Peyer's patch (tissue), 4 donors: ENCODE data around the gene SCFD2.

Source experiments
- POLR2A ChIP-seq, 2 donors: fragments of 450-650 bp; IDR thresholded peaks; one replicate each; pipeline ENCODE4 v1.5.1; 2017; ENCODE audit warnings: antibody characterized with exemption in 2 of 2, mild to moderate bottlenecking in 2 of 2, moderate library complexity in 2 of 2
- TF ChIP-seq, protein P1 (sequence below), 6 experiments: fragments of 450-650 bp in 4 of 6; fragments of 200-600 bp in 2 of 6; sonication (generic) in 1 of 6; IDR thresholded peaks; one replicate each; pipeline ENCODE4 v1.5.1; 2017 to 2019; ENCODE audit warnings: antibody characterized with exemption in 6 of 6, mild to moderate bottlenecking in 3 of 6, moderate library complexity in 1 of 6

DNA sequence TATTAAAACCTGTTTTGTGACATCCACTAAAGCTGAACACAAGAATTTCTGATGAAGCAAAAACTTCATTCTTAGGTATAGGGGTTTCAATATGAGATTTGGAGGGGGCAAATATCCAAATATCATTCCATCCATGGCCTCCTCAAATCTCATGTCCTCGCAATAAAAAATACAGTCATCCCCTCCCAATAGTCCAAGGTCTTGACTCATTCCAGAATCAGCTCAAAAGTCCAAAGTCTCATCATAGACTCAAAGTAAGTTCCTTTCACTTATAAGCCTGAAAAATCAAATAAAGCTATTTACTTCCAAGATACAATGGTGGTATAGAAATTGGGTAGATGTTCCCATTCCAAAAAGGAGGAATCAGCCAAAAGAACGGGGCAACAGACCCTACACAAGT, 213.4 kb downstream of the SCFD2 start:
- TF ChIP-seq, protein P1, sequence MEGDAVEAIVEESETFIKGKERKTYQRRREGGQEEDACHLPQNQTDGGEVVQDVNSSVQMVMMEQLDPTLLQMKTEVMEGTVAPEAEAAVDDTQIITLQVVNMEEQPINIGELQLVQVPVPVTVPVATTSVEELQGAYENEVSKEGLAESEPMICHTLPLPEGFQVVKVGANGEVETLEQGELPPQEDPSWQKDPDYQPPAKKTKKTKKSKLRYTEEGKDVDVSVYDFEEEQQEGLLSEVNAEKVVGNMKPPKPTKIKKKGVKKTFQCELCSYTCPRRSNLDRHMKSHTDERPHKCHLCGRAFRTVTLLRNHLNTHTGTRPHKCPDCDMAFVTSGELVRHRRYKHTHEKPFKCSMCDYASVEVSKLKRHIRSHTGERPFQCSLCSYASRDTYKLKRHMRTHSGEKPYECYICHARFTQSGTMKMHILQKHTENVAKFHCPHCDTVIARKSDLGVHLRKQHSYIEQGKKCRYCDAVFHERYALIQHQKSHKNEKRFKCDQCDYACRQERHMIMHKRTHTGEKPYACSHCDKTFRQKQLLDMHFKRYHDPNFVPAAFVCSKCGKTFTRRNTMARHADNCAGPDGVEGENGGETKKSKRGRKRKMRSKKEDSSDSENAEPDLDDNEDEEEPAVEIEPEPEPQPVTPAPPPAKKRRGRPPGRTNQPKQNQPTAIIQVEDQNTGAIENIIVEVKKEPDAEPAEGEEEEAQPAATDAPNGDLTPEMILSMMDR (IDR thresholded peaks at IDR 0.05), result no peak
- TF ChIP-seq POLR2A (IDR thresholded peaks at IDR 0.05), result no peak
